ENCODE results near the gene TPPP. TPM values are rescaled to one million over a fixed set of nuclear protein-coding genes. Genes with fewer than 3 reads are reported as not detected.

TPPP gene
- polyA plus RNA-seq, 2 of the 4 experiments (the other 2 are of a cell fraction): 1.0 to 1.4 TPM

GRCh38 chr5:665956-666711 is 27.0 kb downstream of the TPPP start:
- DNase-seq (ENCODE audit: low read depth in 1 of 2, low spot score in 1 of 2) (no peak), ATAC-seq (no peak), FAIRE-seq (no peak)
- POLR2A ChIA-PET: no interaction called here
- Histone ChIP-seq H3K4me1 (peaks cover 14% of the 10 kb centered on the region), H3K27ac (no peak overlapping the region), H3K4me2 (no peak overlapping the region), H3K4me3 (no peak overlapping the region), H3K9me3 (no peaks in the 10 kb centered on the region)
- CTCF ChIA-PET: interaction anchor here (0.5 to 2.1 kb wide), 9 partner anchors 10 to 508 kb away, joined by 3 to 5 read pairs (median 3); no protein-coding TSS in a partner anchor
- WGBS (ENCODE audit: missing lambda C conversion rate): 94% methylated on average over 26 of the region's 40 CpGs
- TF ChIP-seq JUNB (IDR thresholded peaks at IDR 0.05): no peak
- TF ChIP-seq FOSL2 (IDR thresholded peaks at IDR 0.05): no peak
- TF ChIP-seq FOSL2 (CRISPR knock-in tag; IDR thresholded peaks at IDR 0.05): no peak
- no peak for TF ChIP-seq NPAS2 (CRISPR knock-in tag; IDR thresholded peaks at IDR 0.05; ENCODE audit: borderline replicate concordance)
- no peak for TF ChIP-seq CBX8 (IDR thresholded peaks at IDR 0.05)
- no peak for TF ChIP-seq ZC3H11A (IDR thresholded peaks at IDR 0.05)
- TF ChIP-seq NR3C1 (IDR thresholded peaks at IDR 0.05): no peak
- TF ChIP-seq POLR2A (IDR thresholded peaks at IDR 0.05; ENCODE audit: low read length): no peak
- no peak for TF ChIP-seq SMC3 (IDR thresholded peaks at IDR 0.05)
- no peak for TF ChIP-seq KDM1A (IDR thresholded peaks at IDR 0.05; ENCODE audit: low read depth)
- TF ChIP-seq HOXB5 (CRISPR knock-in tag; IDR thresholded peaks at IDR 0.05): no peak
- no peak for TF ChIP-seq ZSCAN20 (CRISPR knock-in tag; IDR thresholded peaks at IDR 0.05)
- TF ChIP-seq MYC (IDR thresholded peaks at IDR 0.05; ENCODE audit: borderline replicate concordance, low read length): no peak
- TF ChIP-seq ZNF302 (CRISPR knock-in tag; IDR thresholded peaks at IDR 0.05): no peak
- TF ChIP-seq EHF (CRISPR knock-in tag; IDR thresholded peaks at IDR 0.05): no peak
- no peak for TF ChIP-seq HDAC2 (IDR thresholded peaks at IDR 0.05)
- no peak for TF ChIP-seq MAX (IDR thresholded peaks at IDR 0.05)
- TF ChIP-seq HOXB13 (CRISPR knock-in tag; IDR thresholded peaks at IDR 0.05; ENCODE audit: low read depth): no peak
- no peak for TF ChIP-seq RCOR1 (IDR thresholded peaks at IDR 0.05; ENCODE audit: low read depth, low read length)
- no peak for TF ChIP-seq USF2 (IDR thresholded peaks at IDR 0.05)

- Histone ChIP-seq H3K4me2 (no peak overlapping the region), H3K4me3 (no peak overlapping the region), H3K4me1 (peaks cover 12% of the 10 kb centered on the region), H3K9me3 (no peaks in the 10 kb centered on the region), H3K27ac (no peak overlapping the region)
- CTCF ChIA-PET: interaction anchor here (1.4 to 2.1 kb wide), 3 partner anchors 12 to 237 kb away, joined by 3 to 5 read pairs (median 5); no protein-coding TSS in a partner anchor
- WGBS (ENCODE audit: missing lambda C conversion rate): no CpG with 5 or more reads among the region's 8 CpGs
- FAIRE-seq (no peak), DNase-seq (ENCODE audit: low read depth in 1 of 2, low spot score in 1 of 2) (peak in 1 of 2 experiments; percentile 32), ATAC-seq (no peak)
- TF ChIP-seq HES2 (IDR thresholded peaks at IDR 0.05) (no peak), HOXB13 (CRISPR knock-in tag; IDR thresholded peaks at IDR 0.05; ENCODE audit: low read depth) (no peak), NFE2L2 (conservative IDR thresholded peaks at IDR 0.05; ENCODE audit: low read length) (no peak), RAD21 (conservative IDR thresholded peaks at IDR 0.05 in 1 of 2, IDR thresholded peaks at IDR 0.05 in 1 of 2) (no peak), KDM5A (IDR thresholded peaks at IDR 0.05) (no peak), MYC (IDR thresholded peaks at IDR 0.05; ENCODE audit: borderline replicate concordance, low read length) (no peak), ZFP36 (IDR thresholded peaks at IDR 0.05; ENCODE audit: borderline replicate concordance, partially characterized antibody) (no peak), FOSB (CRISPR knock-in tag; IDR thresholded peaks at IDR 0.05) (no peak), TP53 (CRISPR knock-in tag; IDR thresholded peaks at IDR 0.05) (no peak)
- POLR2A ChIA-PET: no interaction called here
Measured at GRCh38 chr5:665541-665955, 27.6 kb downstream of the TPPP start.
